B cell (primary cell): Measurements from ENCODE around the gene CDYL2. TPM values are rescaled to one million over a fixed set of nuclear protein-coding genes. Genes with fewer than 3 reads are reported as not detected.

Experiments
- ATAC-seq: fragments of 200-7000 bp; cut with Tn5 transposase; one replicate; pipeline ENCODE4 v1.10.0; 2021; ENCODE audit warnings: low read depth, mild to moderate bottlenecking, moderate number of reproducible peaks, moderate library complexity
- CTCF ChIA-PET: fragments of 350-600 bp; sonication (Branson Sonifier 250); formaldehyde crosslinking; loops from one replicate; lab custom pipeline; 2021; ENCODE audit warnings: antibody characterized with exemption, inconsistent platforms; lab: Charles Lee
- POLR2A ChIA-PET: fragments of 350-600 bp; sonication (Branson Sonifier 250); formaldehyde crosslinking; loops from one replicate; lab custom pipeline; 2021; ENCODE audit warnings: antibody characterized with exemption; lab: Charles Lee
- DNase-seq: peaks from one replicate; pipeline ENCODE4 v3.0.0; 2013
- H2AFZ ChIP-seq: 2 replicates; pipeline ENCODE4 v1.6.1; 2012; ENCODE audit warnings: mild to moderate bottlenecking, low read depth, low read length; ENCODE audit not compliant: insufficient read depth, poor library complexity, severe bottlenecking
- H3K27ac ChIP-seq, 2 donors: 1 replicate in 1 of 2; 2 replicates in 1 of 2; pipeline ENCODE4 v1.5.1; 2012 to 2013; ENCODE audit warnings: low read length in 2 of 2, mild to moderate bottlenecking in 2 of 2, moderate library complexity in 1 of 2
- H3K27me3 ChIP-seq, 4 experiments: fragments of 200-600 bp in 1 of 4; sonication (generic) in 1 of 4; replicated peaks in 1 of 4; 1 replicate in 2 of 4; 2 replicates in 2 of 4; pipeline versions ENCODE4 v1.6.1 to v1.7.0; 2013 to 2016; ENCODE audit warnings: low read length in 3 of 4, mild to moderate bottlenecking in 2 of 4, mixed read lengths in 1 of 4, moderate library complexity in 1 of 4; ENCODE audit not compliant: insufficient read depth in 4 of 4, control insufficient read depth in 3 of 4; ENCODE audit errors: control extremely low read depth in 1 of 4
- H3K36me3 ChIP-seq, 2 experiments: replicated peaks in 1 of 2; 1 replicate in 1 of 2; 2 replicates in 1 of 2; pipeline versions ENCODE4 v1.6.1 to v1.7.1; 2013; ENCODE audit warnings: low read length in 1 of 2; ENCODE audit not compliant: insufficient read depth in 2 of 2, control insufficient read depth in 1 of 2; ENCODE audit errors: control extremely low read depth in 1 of 2, extremely low read depth in 1 of 2
- H3K4me1 ChIP-seq, 2 donors: fragments of 200-600 bp in 1 of 2; sonication (generic) in 1 of 2; 1 replicate in 1 of 2; 2 replicates in 1 of 2; pipeline versions ENCODE4 v1.5.1 to v1.6.1; 2013 to 2017; ENCODE audit warnings: low read length in 2 of 2; ENCODE audit not compliant: control insufficient read depth in 2 of 2, insufficient read depth in 2 of 2
- H3K4me2 ChIP-seq: replicated peaks from 2 replicates; pipeline ENCODE3; 2012; ENCODE audit warnings: mild to moderate bottlenecking, low read depth, low read length; ENCODE audit not compliant: poor library complexity, severe bottlenecking
- H3K4me3 ChIP-seq, 5 experiments: fragments of 200-600 bp in 1 of 5; sonication (generic) in 1 of 5; 1 replicate in 3 of 5; 2 replicates in 2 of 5; pipeline versions ENCODE4 v1.5.1 to v1.7.0; 2011 to 2016; ENCODE audit warnings: low read length in 4 of 5, mild to moderate bottlenecking in 4 of 5, low read depth in 2 of 5, control low read depth in 1 of 5, moderate library complexity in 1 of 5; ENCODE audit not compliant: insufficient read depth in 1 of 5; ENCODE audit errors: control extremely low read depth in 1 of 5, extremely low read depth in 1 of 5
- H3K79me2 ChIP-seq: fragments of 200-600 bp; sonication (generic); one replicate; pipeline ENCODE4 v1.6.0; 2016; ENCODE audit warnings: low read length; ENCODE audit not compliant: control insufficient read depth, insufficient read depth
- H3K9ac ChIP-seq: fragments of 200-600 bp; sonication (generic); 2 replicates; pipeline ENCODE4 v1.6.1; 2017; ENCODE audit warnings: mild to moderate bottlenecking, low read length, moderate library complexity
- H3K9me3 ChIP-seq, 3 donors: one replicate each; pipeline versions ENCODE4 v1.6.1 to v1.7.1; 2013; ENCODE audit warnings: low read length in 2 of 3; ENCODE audit not compliant: control insufficient read depth in 2 of 3, insufficient read depth in 1 of 3; ENCODE audit errors: control extremely low read depth in 1 of 3
- H4K20me1 ChIP-seq: 2 replicates; pipeline ENCODE4 v1.6.0; 2012; ENCODE audit warnings: mild to moderate bottlenecking, low read length; ENCODE audit not compliant: insufficient read depth, control insufficient read depth, poor library complexity, severe bottlenecking
- H3K27ac Mint-ChIP-seq: one replicate; pipeline ENCODE4 v1.8.0; 2021; ENCODE audit warnings: mixed read lengths
- H3K27me3 Mint-ChIP-seq: one replicate; pipeline ENCODE4 v1.8.0; 2021; ENCODE audit warnings: mixed read lengths
- H3K4me1 Mint-ChIP-seq: one replicate; pipeline ENCODE4 v1.8.0; 2021; ENCODE audit warnings: mixed read lengths
- H3K4me3 Mint-ChIP-seq: one replicate; pipeline ENCODE4 v1.8.0; 2021; ENCODE audit warnings: mixed read lengths
- H3K9me3 Mint-ChIP-seq: one replicate; pipeline ENCODE4 v1.8.0; 2022; ENCODE audit warnings: mixed read lengths; ENCODE audit not compliant: insufficient read depth
- CTCF ChIP-seq: fragments of 200-600 bp; IDR thresholded peaks from one replicate; pipeline ENCODE4 v1.8.0; 2022; ENCODE audit warnings: antibody characterized with exemption, mild to moderate bottlenecking
- EZH2 ChIP-seq: IDR thresholded peaks from 2 replicates; pipeline ENCODE4 v1.6.1; 2012; ENCODE audit warnings: borderline replicate concordance, low read depth, mild to moderate bottlenecking, moderate library complexity, low read length; ENCODE audit not compliant: insufficient read depth, poor library complexity, severe bottlenecking
- WGBS: methylation state at CpG from one replicate; pipeline ENCODE4 v1.1.5; 2013; ENCODE audit warnings: missing lambda C conversion rate; ENCODE audit not compliant: insufficient coverage; 5-methylcytosine and 5-hydroxymethylcytosine counted together
- intact Hi-C: fragments of 100-400 bp; cut with micrococcal nuclease; formaldehyde crosslinking; loops from one replicate; pipeline ENCODE4 v1.10.0; 2022
- polyA plus RNA-seq: library from polyadenylated mRNA; depleted of rRNA; stranded (reverse); fragments of >200 nt; gene quantifications from 2 replicates; pipeline ENCODE4 v1.2.3, GENCODE V29; 2012
- total RNA-seq, 2 donors: library from RNA; stranded (reverse); fragments of 120-200 nt in 1 of 2; gene quantifications; 1 replicate in 1 of 2; 2 replicates in 1 of 2; pipeline versions ENCODE4 v1.2.3 to v1.2.4, GENCODE V29; 2013 to 2022

Gene CDYL2
- total and polyA plus RNA-seq, 2 donors (not counting 1 experiment from before 2014, with no cell fraction given), result 0.66 to 6.6 TPM

DNA sequence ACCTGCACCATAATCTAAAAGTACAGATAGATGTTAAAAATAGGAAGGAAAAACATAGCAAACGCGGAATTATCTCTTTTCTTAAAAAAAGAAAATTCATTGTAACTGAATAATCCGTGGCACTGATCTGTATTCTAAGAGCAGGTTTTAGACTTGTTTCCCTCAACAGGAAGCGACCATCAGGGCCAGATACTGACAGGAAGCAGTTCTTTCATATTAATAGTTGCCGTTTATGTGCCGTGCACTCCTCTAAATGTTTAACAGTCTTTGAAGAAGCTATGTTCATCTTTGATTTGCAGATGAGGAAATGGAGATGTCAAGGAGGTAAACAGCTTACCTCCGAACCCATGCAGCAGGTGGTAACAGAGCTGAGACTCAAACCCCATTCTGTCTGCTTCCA lies 240.0 kb downstream of the CDYL2 start:
- H2AFZ ChIP-seq, result peak overlapping the region; percentile 63
- TF ChIP-seq EZH2 (no peak), CTCF (no peak)

DNA sequence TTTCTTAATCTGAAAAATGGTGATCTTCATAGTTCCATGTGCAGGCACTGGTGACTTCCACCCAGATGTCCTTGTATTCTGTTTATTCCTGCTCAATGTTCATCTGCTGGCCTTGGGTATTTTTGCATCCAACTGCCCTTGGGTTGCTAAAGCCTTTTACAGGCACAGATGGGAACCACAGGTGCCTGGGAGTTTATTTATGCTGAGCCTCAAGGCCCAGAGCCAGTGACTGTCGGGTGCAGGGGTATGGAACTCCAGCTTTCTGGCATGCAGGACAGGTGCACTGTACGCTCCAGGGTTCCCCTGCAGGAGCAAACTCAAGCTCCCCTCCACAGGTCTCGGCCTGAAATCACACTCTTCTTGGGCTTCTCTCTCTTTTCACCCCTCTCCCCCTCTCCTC lies 241.3 kb downstream of the CDYL2 start:
- no peaks in the 10 kb centered on the region for H3K4me1 ChIP-seq
- ChIA-PET POLR2A (no interaction called here), CTCF (no interaction called here)
- H3K27ac ChIP-seq, result no peak overlapping the region
- Mint-ChIP-seq H3K4me1 (peaks cover 5% of the 10 kb centered on the region), H3K4me3 (no peak overlapping the region), H3K27ac (no peak overlapping the region), H3K9me3 (no peaks in the 10 kb centered on the region), H3K27me3 (no peaks in the 10 kb centered on the region)
- no peak overlapping the region for H3K4me2 ChIP-seq
- no peak for DNase-seq
- intact Hi-C loops, result no loop called here
- ATAC-seq, result no peak
- 100% methylated on average over 3 of the region's 3 CpGs for WGBS
- H3K27me3 ChIP-seq, result no peaks in the 10 kb centered on the region
- no peak overlapping the region for H2AFZ ChIP-seq
- no peaks in the 10 kb centered on the region for H3K36me3 ChIP-seq
- no peak overlapping the region for H3K4me3 ChIP-seq
- H3K9ac ChIP-seq, result no peak overlapping the region
- no peaks in the 10 kb centered on the region for H4K20me1 ChIP-seq
- no peaks in the 10 kb centered on the region for H3K79me2 ChIP-seq
- peaks cover 0 to 1% (median 0%) of the 10 kb centered on the region in 3 donors for H3K9me3 ChIP-seq
- TF ChIP-seq EZH2 (no peak), CTCF (no peak)

More for the DNA sequence above, 240.0 kb downstream of the CDYL2 start:
- ATAC-seq (no peak), DNase-seq (no peak)
- intact Hi-C loops, result no loop called here
- no peaks in the 10 kb centered on the region for H3K9me3 Mint-ChIP-seq
- no peaks in the 10 kb centered on the region for H4K20me1 ChIP-seq
- ChIA-PET CTCF (no interaction called here), POLR2A (no interaction called here)
- H3K79me2 ChIP-seq, result no peaks in the 10 kb centered on the region
- H3K27me3 Mint-ChIP-seq, result peaks cover 7% of the 10 kb centered on the region
- peaks cover 0 to 3% (median 0%) of the 10 kb centered on the region in 3 donors for H3K9me3 ChIP-seq
- no peaks in the 10 kb centered on the region for H3K36me3 ChIP-seq
- no peak overlapping the region for H3K4me3 Mint-ChIP-seq
- no peaks in the 10 kb centered on the region for H3K4me1 ChIP-seq
- 5% methylated on average over 5 of the region's 7 CpGs for WGBS
- H3K27ac Mint-ChIP-seq, result no peak overlapping the region
- H3K4me3 ChIP-seq, result no peak overlapping the region
- H3K9ac ChIP-seq, result no peak overlapping the region
- no peaks in the 10 kb centered on the region for H3K27me3 ChIP-seq
- H3K4me1 Mint-ChIP-seq, result peaks cover 5% of the 10 kb centered on the region
- H3K27ac ChIP-seq, result no peak overlapping the region
- H3K4me2 ChIP-seq, result no peak overlapping the region
